SW 1271 (cell line): Measurements from ENCODE around the gene DUSP10.

Experiments
- DNase-seq, 2 experiments: peaks; one replicate each; lab custom pipeline; 2025; lab: John Stamatoyannopoulos, UW

DUSP10 gene

GRCh38 chr1:221732052-221732451 lies 9.8 kb downstream of the DUSP10 start:
- no peak for DNase-seq

GRCh38 chr1:221729771-221730330 lies 12.0 kb downstream of the DUSP10 start:
- DNase-seq = no peak

- DNase-seq = no peak
Observed at GRCh38 chr1:221728037-221728505, 13.8 kb downstream of the DUSP10 start.

- DNase-seq = no peak
Observed at GRCh38 chr1:221727146-221728036, 14.5 kb downstream of the DUSP10 start.

- DNase-seq = no peak
Observed at GRCh38 chr1:221725735-221726672, 15.9 kb downstream of the DUSP10 start.

GRCh38 chr1:221724931-221725605 lies 16.8 kb downstream of the DUSP10 start:
- DNase-seq = no peak

GRCh38 chr1:221723848-221724236 lies 18.0 kb downstream of the DUSP10 start:
- no peak for DNase-seq

- no peak for DNase-seq
Observed at GRCh38 chr1:221723018-221723847, 18.7 kb downstream of the DUSP10 start.

GRCh38 chr1:221722254-221723017 lies 19.5 kb downstream of the DUSP10 start:
- no peak for DNase-seq

GRCh38 chr1:221720545-221720944 lies 21.3 kb downstream of the DUSP10 start:
- DNase-seq = no peak

- DNase-seq = no peak
Observed at GRCh38 chr1:221719987-221720386, 21.9 kb downstream of the DUSP10 start.

- no peak for DNase-seq
Observed at GRCh38 chr1:221719278-221719597, 22.7 kb downstream of the DUSP10 start.

- no peak for DNase-seq
Observed at GRCh38 chr1:221718381-221719277, 23.3 kb downstream of the DUSP10 start.

GRCh38 chr1:221717485-221717853 lies 24.4 kb downstream of the DUSP10 start:
- DNase-seq = no peak

- DNase-seq = no peak
Observed at GRCh38 chr1:221716713-221717484, 25.0 kb downstream of the DUSP10 start.

GRCh38 chr1:221715321-221716169 lies 26.3 kb downstream of the DUSP10 start:
- DNase-seq = no peak
